8988T (cell line): ENCODE measurements around the gene CAND2.
"Not testable (repeated sequence)": the region's sequence is repeated elsewhere in the genome, so short reads cannot be mapped to it uniquely, and the experiment has no call there.

Source experiments
- DNase-seq: peaks from one replicate; pipeline ENCODE4 v3.0.0; 2011

The CAND2 gene

DNA sequence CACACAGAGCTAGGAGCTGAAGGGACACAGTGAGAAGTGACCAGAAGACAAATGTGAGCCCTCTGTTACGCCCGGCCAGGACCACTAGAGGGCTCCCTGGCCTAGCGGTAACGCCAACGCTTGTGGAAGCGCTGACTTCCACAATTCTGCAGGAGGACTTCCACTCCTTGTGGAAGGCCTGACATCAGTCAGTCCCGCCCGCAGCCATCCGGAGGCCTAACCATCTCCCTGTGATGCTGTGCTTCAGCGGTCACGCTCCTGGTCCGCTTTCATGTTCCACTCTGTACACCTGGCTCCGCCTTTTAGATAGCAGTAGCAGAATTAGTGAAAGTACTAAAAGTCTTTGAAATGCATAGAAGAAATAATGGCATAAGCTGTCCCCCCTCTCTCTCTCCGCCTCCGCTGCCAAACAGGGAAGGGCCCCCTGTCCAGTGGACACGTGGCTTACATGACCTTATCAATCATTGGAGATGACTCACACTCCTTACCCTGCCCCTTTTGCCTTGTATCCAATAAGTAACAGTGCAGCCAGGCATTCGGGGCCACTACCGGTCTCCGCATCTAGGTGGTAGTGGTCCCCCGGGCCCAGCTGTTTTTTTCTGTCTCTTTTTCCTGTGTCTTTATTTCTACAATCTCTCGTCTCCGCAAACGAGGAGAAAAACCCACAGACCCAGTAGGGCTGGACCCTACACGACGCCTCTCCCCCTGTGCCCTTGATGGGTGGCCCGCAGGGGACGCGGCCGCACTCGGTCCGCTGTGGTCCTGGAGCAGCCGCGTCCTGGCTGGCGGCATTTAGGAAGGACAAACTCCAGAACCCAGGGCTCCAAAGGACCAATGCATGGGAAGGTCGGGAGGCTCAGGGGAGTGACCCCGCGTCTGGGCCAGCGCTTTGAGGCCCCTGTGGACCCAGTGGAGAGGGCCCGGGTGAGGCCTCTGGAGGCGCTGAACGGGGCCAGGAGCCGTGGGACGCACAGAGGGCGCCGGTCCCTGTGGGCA lies 71.9 kb downstream of the CAND2 start:
- peak; percentile 88 for DNase-seq

DNA sequence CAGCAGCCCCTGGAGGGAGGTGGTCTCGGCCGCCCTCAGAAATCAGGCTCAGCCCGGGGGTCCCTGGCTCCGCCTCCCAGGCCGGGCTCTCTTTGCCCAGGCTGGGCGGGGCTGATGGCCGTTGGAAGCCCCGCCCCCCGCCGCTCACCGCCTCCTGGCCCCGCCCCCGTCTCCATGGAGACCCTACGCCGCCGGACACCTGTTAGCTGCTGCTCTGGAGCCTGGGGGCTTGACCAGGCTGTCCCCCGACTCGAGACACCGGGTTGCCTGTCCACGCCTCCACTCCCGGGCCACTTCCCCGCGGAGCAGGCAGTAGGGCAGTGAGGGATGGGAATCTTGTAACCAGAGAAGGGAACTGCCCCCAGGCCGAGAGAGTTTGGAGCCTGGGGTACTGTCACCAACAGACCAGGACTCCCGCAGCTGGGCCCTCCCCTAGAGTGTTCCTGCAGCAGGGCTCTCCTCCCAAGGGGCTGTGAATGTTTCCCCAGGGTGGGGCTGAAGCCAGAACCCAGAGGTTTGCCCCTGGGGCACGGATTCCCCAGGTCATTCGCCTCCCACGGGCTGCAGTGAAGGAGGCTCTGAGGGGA lies 72.6 kb downstream of the CAND2 start:
- peak; percentile 44 for DNase-seq

DNA sequence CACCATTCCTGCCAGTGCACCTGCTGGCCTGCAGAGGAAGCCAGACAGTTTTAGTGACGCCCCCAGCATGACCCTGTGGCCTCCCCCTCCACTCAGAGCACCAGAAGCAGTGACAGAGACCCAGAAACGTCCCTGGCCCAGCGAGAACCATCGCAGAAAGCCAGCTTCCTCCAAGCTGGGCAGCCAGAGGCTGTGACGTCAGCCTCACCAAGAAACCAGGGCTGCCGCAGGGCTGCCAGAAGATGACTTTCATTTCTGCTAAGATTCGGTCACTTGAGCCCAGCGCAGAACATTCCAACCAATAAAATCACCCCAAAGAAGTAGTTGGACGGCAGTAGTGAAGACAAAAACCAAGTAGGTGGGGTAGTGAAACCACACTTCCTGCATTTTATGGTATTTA lies 74.5 kb downstream of the CAND2 start:
- no peak for DNase-seq

DNA sequence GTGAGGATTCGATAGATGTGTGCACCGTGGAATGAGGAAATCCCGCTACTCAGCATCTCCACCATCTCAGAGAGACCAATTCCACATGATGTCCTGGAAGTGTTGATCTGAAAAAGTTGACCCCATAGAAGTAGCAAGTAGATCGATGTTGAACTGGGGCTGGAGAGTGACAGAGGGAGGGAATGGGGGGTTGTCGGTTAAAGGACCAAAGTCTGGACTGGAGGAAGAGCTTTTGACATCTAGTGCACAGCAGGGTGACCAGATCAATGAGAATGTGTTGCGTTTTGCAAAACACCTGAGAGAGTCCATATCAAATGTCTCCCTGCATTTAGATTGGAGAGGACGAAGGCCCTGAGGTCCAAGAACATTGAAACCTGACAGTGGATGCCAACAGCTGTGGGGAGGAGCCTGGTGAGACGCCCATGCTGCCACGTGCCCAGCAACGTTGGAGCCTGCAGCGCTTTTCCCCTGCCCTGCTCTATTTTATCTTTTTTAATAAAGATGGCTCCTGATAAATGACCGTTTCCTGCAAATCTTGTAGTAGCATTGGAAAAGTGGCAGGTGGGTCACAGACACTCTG lies 75.0 kb downstream of the CAND2 start:
- DNase-seq = no peak

DNA sequence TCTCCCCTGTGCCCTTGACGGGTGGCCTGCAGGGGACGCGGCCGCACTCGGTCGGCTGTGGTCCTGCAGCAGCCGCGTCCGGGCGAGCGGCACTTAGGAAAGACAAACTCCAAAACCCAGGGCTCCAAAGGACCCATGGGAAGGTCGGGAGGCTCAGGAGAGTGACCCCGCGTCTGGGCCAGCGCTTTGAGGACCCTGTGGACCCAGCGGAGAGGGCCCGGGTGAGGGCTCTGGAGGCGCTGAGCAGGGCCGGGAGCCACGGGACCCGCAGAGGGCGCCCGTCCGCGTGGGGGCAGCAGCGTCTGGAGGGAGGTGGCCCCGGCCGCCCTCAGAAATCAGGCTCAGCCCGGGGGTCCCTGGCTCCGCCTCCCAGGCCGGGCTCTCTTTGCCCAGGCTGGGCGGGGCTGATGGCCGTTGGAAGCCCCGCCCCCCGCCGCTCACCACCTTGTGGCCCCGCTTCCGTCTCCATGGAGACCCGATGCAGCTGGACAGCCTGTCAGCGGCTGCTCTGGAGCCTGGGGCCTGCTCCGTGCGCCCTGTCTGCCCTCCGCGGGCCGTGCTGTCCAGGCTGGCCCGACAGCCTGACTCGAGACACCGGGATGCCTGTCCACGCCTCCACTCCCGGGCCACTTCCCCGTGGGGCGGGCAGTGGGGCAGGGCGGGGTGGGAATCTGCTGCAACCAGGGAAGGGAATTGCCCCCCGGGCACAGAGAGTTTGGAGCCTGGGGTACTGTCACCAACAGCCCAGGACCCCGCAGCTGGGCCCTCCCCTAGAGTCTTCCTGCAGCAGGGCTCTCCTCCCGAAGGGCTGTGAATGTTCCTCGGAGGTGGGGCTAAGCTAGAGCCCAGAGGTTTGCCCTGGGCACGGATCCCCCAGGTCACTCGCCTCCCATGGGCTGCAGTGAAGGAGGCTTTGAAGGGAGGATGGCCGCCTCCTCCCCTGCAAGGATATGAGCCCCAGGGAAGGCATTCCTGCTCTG lies 79.7 kb downstream of the CAND2 start:
- DNase-seq = no peak

DNA sequence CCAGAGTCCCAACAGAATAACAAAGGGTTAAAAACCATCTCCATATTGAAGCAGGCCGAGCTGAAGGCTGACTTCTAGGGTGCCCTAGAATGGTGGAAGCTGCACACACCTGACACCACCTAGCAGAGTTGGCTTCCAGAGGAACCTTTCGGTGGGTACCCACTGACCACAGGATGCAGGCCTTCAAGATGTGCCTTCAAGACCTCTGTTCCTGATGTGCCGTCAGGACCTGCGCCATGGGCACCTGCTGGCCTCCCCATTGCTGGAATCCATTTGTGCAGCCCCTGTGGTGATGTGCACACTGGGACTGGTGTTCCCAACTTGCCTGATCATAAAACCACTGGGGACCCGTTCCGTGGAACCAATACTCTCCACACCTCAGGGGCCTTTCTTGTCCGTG lies 80.6 kb downstream of the CAND2 start:
- DNase-seq = no peak

DNA sequence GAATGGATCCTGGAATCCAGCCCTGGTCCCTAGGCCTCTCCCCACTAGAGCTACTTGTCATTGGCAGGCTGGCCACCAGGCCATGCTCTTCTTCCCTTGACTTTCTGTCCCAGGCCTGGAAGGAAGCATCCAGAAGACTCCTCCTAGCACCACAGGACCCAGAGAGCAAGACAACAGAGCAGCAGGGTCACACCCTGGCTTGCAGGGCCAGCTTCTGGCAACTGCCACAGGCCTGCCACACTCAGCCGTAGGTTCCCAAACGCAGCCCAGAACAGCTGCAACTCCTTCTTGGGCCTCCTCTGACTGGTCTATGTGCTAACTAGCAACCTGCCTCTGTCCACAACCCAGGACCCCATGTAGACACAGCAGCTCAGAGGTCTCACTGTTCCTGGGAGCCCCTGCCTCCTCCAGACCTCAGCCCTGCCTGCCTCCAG lies 81.7 kb downstream of the CAND2 start:
- no peak for DNase-seq

DNA sequence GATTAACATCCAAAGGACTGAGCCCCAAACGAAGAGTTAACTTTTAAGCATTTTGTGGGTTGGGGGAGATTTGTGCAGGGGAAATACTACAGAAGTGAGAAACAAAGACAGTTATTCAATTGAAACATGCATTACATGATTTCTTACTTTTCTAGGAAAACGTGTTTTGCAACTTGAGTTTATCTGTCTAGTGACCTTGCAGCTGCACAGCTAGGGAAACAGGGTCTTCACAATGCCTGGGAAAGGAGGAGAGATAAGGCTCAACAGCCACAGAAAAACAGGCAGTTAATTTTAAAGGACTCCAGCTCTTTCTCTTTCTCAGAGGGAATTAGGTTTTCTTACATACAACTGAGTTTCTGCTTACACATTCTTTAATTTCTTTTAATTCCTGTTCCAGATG lies 82.3 kb downstream of the CAND2 start:
- DNase-seq = not testable (repeated sequence)

DNA sequence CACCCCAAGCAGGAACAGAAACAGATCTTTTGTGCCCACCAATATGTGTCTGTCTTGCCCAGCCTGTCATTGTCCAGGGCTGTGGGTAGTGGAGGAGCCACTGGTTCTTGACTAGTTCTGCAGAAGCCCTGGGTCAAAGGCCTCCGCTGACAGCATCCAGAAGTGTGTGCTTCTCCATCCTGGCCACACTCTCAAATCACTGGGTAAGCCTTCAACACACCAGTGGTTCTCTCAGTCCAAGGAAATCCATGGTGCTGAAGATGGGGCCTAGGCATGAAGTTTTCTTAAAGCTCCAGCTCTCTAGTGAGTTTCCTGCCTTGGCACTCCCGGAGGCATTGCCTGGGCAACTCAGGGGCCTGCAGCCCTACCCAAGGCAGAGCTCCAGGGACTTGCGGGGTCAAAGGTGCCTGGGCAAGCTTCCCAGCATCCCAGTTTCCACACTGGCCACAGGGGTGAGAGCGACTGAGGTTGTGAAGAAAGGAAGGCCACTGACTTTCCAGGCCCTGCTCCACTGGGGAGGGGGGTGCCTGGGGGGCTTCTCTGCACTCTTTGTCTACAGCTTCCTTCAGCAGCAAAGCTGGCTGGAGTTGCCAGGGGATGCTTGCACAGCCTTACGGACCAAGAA lies 82.8 kb downstream of the CAND2 start:
- no peak for DNase-seq

DNA sequence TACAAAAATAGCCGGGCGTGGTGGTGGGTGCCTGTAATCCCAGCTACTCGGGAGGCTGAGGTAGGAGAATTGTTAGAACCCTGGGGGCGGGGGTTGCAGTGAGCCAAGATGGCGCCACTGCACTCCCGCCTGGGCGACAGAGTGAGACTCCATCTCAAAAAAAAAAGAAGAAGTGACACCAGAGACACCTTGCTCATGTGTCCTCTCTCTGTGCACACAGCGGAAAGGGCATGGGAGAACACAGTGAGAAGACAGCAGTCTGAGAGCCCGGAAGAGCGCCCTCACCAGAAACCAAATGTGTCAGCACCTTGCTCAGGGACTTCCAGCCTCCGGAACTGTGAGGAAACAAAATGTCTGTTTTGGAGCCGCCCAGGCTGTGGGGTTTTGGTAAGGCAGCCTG lies 85.4 kb downstream of the CAND2 start:
- not testable (repeated sequence) for DNase-seq

DNA sequence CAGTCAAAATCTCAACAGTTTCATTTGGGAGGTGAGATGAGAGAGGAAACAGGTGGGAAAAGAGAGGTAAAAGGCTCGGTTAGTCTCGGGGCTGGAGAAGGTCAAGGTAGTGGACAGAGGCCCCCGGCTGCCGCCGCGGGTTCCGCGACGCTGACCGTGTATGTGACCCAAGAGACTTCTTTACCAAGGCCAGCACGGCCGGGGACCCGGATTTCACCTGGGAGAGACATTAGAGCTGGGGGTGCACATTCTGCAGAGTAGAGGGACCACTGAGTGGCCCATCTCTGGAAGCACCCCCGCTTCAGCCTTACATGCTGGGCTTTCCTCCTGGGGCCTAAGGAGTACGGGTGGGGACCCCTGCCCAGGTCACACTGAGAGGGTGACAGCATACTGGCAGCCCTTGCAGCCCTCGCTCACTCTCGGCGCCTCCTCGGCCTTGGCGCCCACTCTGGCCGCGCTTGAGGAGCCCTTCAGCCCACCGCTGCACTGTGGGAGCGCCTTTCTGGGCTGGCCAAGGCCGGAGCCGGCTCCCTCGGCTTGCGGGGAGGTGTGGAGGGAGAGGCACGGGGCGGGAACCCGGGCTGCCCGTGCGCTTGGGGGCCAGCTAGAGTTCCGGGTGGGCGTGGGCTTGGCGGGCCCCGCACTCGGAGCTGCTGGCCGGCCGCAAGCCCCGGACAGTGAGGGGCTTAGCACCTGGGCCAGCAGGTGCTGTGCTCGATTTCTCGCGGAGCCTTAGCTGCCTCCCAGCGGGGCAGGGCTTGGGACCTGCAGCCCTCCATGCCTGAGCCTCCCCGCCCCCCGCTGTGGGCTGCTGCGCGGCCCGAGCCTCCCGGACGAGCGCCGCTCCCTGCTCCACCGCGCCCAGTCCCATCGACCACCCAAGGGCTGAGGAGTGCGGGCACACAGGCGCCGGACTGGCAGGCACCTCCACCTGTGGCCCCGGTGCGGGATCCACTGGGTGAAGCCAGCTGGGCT lies 86.1 kb downstream of the CAND2 start:
- peak; percentile 2 for DNase-seq

DNA sequence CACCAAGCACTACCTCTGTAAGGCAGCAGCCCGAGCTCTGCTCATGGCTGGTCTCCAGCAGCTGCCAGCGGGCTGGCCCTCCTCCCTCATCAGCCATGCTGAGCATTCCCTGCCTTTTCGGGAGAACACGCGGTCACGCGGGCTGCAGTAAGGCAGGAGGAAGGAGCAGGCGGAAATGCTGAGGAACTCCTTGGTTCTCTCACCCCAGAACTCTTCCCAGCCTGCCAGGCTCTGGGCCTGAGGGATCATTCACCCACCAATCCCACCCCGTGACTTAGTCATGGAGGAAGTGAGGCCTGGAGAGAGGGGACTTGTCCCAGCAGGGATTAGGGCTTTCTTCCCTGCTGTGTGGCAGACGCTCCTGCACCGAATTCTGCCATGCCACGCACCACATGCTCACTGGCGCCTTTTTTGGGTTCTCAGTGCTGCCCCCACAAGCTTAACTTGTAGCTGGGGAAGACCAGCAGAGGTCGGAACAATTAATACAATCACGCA lies 87.8 kb downstream of the CAND2 start:
- DNase-seq = no peak
